SJCRH30 (cell line): ENCODE measurements around the gene CYRIA. TPM values are rescaled to one million over a fixed set of nuclear protein-coding genes. Genes with fewer than 3 reads are reported as not detected.

Experiments used
- DNase-seq, 2 experiments: peaks; one replicate each; pipeline ENCODE4 v3.0.0-alpha.2; 2015 to 2020
- H3K27ac ChIP-seq: fragments of 250-450 bp; sonication (Bioruptor Pico); 2 replicates; pipeline ENCODE4 v1.5.1; 2020; ENCODE audit warnings: mild to moderate bottlenecking, moderate library complexity
- H3K27me3 ChIP-seq: fragments of 250-450 bp; sonication (Bioruptor Pico); 2 replicates; pipeline ENCODE4 v1.5.1; 2020; ENCODE audit warnings: mild to moderate bottlenecking, moderate library complexity
- H3K36me3 ChIP-seq: fragments of 250-450 bp; sonication (Bioruptor Pico); 2 replicates; pipeline ENCODE4 v1.5.1; 2020; ENCODE audit warnings: mild to moderate bottlenecking, moderate library complexity
- H3K4me1 ChIP-seq: fragments of 250-450 bp; sonication (Bioruptor Pico); 2 replicates; pipeline ENCODE4 v1.5.1; 2020; ENCODE audit warnings: mild to moderate bottlenecking, moderate library complexity
- H3K4me3 ChIP-seq: fragments of 250-450 bp; sonication (Bioruptor Pico); 2 replicates; pipeline ENCODE4 v1.5.1; 2020; ENCODE audit warnings: mild to moderate bottlenecking, moderate library complexity
- H3K9me3 ChIP-seq: fragments of 250-450 bp; sonication (Bioruptor Pico); replicated peaks from 2 replicates; pipeline ENCODE4 v1.5.1; 2020; ENCODE audit warnings: mild to moderate bottlenecking, moderate library complexity
- total RNA-seq: library from RNA; depleted of rRNA; stranded (reverse); fragments of >200 nt; shearing (Covaris generic); gene quantifications from 2 replicates; pipeline ENCODE4 v1.2.3, GENCODE V29; 2014

The CYRIA gene
- total RNA-seq, 1 experiment from 2014 or later: 22.2 TPM

- DNase-seq: no peak
- no peaks in the 10 kb centered on the region for H3K9me3 ChIP-seq
- no peak overlapping the region; the same call in 1 of the 2 replicates for H3K27ac ChIP-seq
- no peaks in the 10 kb centered on the region for H3K27me3 ChIP-seq
- no peak overlapping the region for H3K4me3 ChIP-seq
- peaks cover 60% of the 10 kb centered on the region for H3K4me1 ChIP-seq
- H3K36me3 ChIP-seq: peaks cover 7% of the 10 kb centered on the region; the same call in 1 of the 2 replicates
These were observed 28.3 kb downstream of the CYRIA start for GRCh38 chr2:16637304-16637703.

GRCh38 chr2:16635791-16636699, 29.6 kb downstream of the CYRIA start:
- no peaks in the 10 kb centered on the region for H3K9me3 ChIP-seq
- no peaks in the 10 kb centered on the region for H3K27me3 ChIP-seq
- H3K4me1 ChIP-seq: peaks cover 72% of the 10 kb centered on the region
- peaks cover 7% of the 10 kb centered on the region; the same call in 1 of the 2 replicates for H3K36me3 ChIP-seq
- H3K4me3 ChIP-seq: no peak overlapping the region
- peak overlapping the region; percentile 50 for H3K27ac ChIP-seq
- DNase-seq: peak in 1 of 2 experiments; percentile 56

- no peaks in the 10 kb centered on the region for H3K9me3 ChIP-seq
- peaks cover 7% of the 10 kb centered on the region; the same call in 1 of the 2 replicates for H3K36me3 ChIP-seq
- peaks cover 78% of the 10 kb centered on the region for H3K4me1 ChIP-seq
- H3K27me3 ChIP-seq: no peaks in the 10 kb centered on the region
- no peak overlapping the region for H3K4me3 ChIP-seq
- no peak for DNase-seq
- H3K27ac ChIP-seq: peak overlapping the region; percentile 97
These were observed 31.8 kb downstream of the CYRIA start for GRCh38 chr2:16633621-16634430.

- no peaks in the 10 kb centered on the region for H3K9me3 ChIP-seq
- H3K4me3 ChIP-seq: no peak overlapping the region
- H3K27me3 ChIP-seq: no peaks in the 10 kb centered on the region
- DNase-seq: peak; percentile 97 to 99
- peak overlapping the region; percentile 97 for H3K27ac ChIP-seq
- peaks cover 5% of the 10 kb centered on the region; the same call in 1 of the 2 replicates for H3K36me3 ChIP-seq
- H3K4me1 ChIP-seq: peaks cover 81% of the 10 kb centered on the region
These were observed 33.0 kb downstream of the CYRIA start for GRCh38 chr2:16632598-16632997.

- no peak for DNase-seq
- peak overlapping the region; percentile 82 for H3K27ac ChIP-seq
- H3K9me3 ChIP-seq: no peaks in the 10 kb centered on the region
- H3K4me3 ChIP-seq: no peak overlapping the region
- peaks cover 91% of the 10 kb centered on the region for H3K4me1 ChIP-seq
- H3K36me3 ChIP-seq: no peaks in the 10 kb centered on the region
- no peaks in the 10 kb centered on the region for H3K27me3 ChIP-seq
These were observed 35.2 kb downstream of the CYRIA start for GRCh38 chr2:16630463-16630862.

- Histone ChIP-seq H3K27me3 (no peaks in the 10 kb centered on the region), H3K9me3 (no peaks in the 10 kb centered on the region), H3K36me3 (no peaks in the 10 kb centered on the region), H3K4me3 (no peak overlapping the region), H3K4me1 (peaks cover 98% of the 10 kb centered on the region), H3K27ac (peak overlapping the region; percentile 82)
- DNase-seq: peak; percentile 66 to 71
These were observed 35.9 kb downstream of the CYRIA start for GRCh38 chr2:16629770-16630169.

GRCh38 chr2:16629044-16629443, 36.6 kb downstream of the CYRIA start:
- Histone ChIP-seq H3K4me3 (no peak overlapping the region), H3K27me3 (no peaks in the 10 kb centered on the region), H3K27ac (peak overlapping the region; percentile 82), H3K9me3 (no peaks in the 10 kb centered on the region), H3K36me3 (no peaks in the 10 kb centered on the region), H3K4me1 (peaks cover 100% of the 10 kb centered on the region)
- peak in 1 of 2 experiments; percentile 60 for DNase-seq

GRCh38 chr2:16628314-16628713, 37.3 kb downstream of the CYRIA start:
- Histone ChIP-seq H3K36me3 (no peaks in the 10 kb centered on the region), H3K4me1 (peaks cover 100% of the 10 kb centered on the region), H3K9me3 (no peaks in the 10 kb centered on the region), H3K27ac (peak overlapping the region; percentile 82), H3K27me3 (no peaks in the 10 kb centered on the region), H3K4me3 (no peak overlapping the region)
- DNase-seq: peak; percentile 76 to 86

GRCh38 chr2:16626997-16627605, 38.5 kb downstream of the CYRIA start:
- DNase-seq: no peak
- H3K9me3 ChIP-seq: no peaks in the 10 kb centered on the region
- no peaks in the 10 kb centered on the region; the same call in 1 of the 2 replicates for H3K36me3 ChIP-seq
- H3K4me3 ChIP-seq: no peak overlapping the region
- H3K4me1 ChIP-seq: peaks cover 100% of the 10 kb centered on the region
- no peaks in the 10 kb centered on the region for H3K27me3 ChIP-seq
- H3K27ac ChIP-seq: peak overlapping the region; percentile 82

- Histone ChIP-seq H3K36me3 (peaks cover 5% of the 10 kb centered on the region; the same call in 1 of the 2 replicates), H3K27me3 (no peaks in the 10 kb centered on the region), H3K9me3 (no peaks in the 10 kb centered on the region), H3K4me3 (no peak overlapping the region), H3K4me1 (peaks cover 99% of the 10 kb centered on the region), H3K27ac (peak overlapping the region; percentile 82)
- peak; percentile 31 to 66 for DNase-seq
These were observed 39.1 kb downstream of the CYRIA start for GRCh38 chr2:16626497-16626896.

GRCh38 chr2:16625759-16626158, 39.9 kb downstream of the CYRIA start:
- Histone ChIP-seq H3K4me1 (peaks cover 91% of the 10 kb centered on the region), H3K27me3 (no peaks in the 10 kb centered on the region), H3K4me3 (no peak overlapping the region), H3K27ac (peak overlapping the region; percentile 82), H3K9me3 (no peaks in the 10 kb centered on the region), H3K36me3 (peaks cover 7% of the 10 kb centered on the region; the same call in 1 of the 2 replicates)
- DNase-seq: no peak

GRCh38 chr2:16625201-16625729, 40.4 kb downstream of the CYRIA start:
- Histone ChIP-seq H3K4me1 (peaks cover 86% of the 10 kb centered on the region), H3K27ac (peak overlapping the region; percentile 82)
- DNase-seq: peak; percentile 81 to 93

GRCh38 chr2:16624436-16624780, 41.2 kb downstream of the CYRIA start:
- Histone ChIP-seq H3K9me3 (no peaks in the 10 kb centered on the region), H3K36me3 (peaks cover 9% of the 10 kb centered on the region; the same call in 1 of the 2 replicates), H3K4me1 (peaks cover 78% of the 10 kb centered on the region), H3K27ac (peak overlapping the region; percentile 82), H3K4me3 (no peak overlapping the region), H3K27me3 (no peaks in the 10 kb centered on the region)
- no peak for DNase-seq

More at GRCh38 chr2:16625201-16625729, 40.4 kb downstream of the CYRIA start:
- peaks cover 7% of the 10 kb centered on the region; the same call in 1 of the 2 replicates for H3K36me3 ChIP-seq
- H3K4me3 ChIP-seq: no peak overlapping the region
- H3K27me3 ChIP-seq: no peaks in the 10 kb centered on the region
- H3K9me3 ChIP-seq: no peaks in the 10 kb centered on the region
